Stimulated activated CD4-positive, alpha-beta T cell treated with anti-CD3 and anti-CD28 coated beads, Interleukin-2, amount 100 ng/mL, for 48 hours (primary cell): ENCODE data around the gene NUFIP1.
"Not testable (repeated sequence)": the region's sequence is repeated elsewhere in the genome, so short reads cannot be mapped to it uniquely, and the experiment has no call there.

ENCODE experiments used
- DNase-seq, 2 donors: peaks; one replicate each; pipeline ENCODE4 v3.0.0-alpha.2; 2020

The NUFIP1 gene

DNA sequence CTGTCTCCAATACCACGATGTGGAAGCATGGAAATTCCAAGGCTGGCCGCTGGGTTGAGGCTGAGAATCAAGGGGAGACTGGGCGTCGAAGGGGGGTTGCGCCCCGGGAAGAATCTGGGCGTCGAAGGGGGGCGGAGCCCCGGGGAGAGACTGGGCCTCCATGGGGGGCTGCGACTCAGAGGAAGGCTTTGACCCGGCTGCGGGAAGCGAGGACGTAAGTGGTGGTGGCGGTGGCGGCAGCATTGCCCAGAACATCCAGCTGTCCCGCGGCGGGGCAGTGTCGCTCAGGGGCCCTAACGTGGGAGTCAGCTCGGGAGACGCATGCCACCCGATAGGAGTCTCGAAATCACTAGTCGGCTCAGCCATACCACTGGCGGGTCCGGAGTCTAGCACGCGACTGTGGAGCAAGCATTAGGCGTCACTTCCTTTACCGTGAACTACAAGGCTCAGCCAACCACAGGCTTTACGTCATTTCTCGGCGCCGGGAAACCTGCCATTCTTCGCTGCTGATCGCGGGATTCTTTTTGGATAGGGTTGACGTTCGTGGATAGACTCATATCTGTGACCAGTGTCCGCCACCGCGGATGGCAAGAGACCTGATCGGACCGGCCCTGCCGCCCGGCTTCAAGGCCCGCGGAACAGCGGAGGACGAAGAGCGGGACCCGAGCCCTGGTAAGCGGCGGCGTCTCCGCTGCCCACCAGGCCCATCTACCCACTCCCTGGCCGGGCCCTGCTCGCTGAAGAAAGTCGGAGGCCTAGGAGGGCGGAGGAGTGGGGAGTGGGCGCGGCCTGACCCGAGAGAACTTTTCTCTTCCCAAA is at the start of gene NUFIP1, which contains the start of gene GPALPP1:
TSS of gene NUFIP1 (minus strand) at position 401 of the 819 bp plus-strand sequence. CDS start at position 366, 35 bp downstream.
TSS of gene GPALPP1 (plus strand) at position 468 of the 819 bp plus-strand sequence. CDS start at position 585, 117 bp downstream.
- peak; percentile 89 for DNase-seq

GRCh38 chr13:45036206-45036605 is 46.9 kb upstream of the NUFIP1 start:
- DNase-seq = no peak

DNA sequence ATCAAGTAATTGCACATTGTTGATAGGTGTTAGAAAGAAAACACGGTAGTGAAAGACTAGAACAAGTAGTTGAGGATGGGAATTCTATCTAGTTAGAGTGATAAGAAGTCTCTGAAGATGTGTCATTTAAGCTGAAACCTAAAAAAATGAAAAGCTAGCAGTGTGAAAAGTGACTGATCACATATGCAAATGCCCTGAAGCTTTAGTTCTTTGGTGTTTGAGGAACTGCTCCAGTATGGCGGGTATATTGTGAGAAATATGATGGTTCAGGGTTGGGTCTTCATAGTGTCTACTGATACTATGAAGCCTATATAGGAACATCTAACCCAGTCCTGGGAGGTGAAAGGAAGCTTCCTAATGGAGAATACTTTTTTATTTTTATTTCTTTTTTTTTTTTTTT is 45.1 kb upstream of the NUFIP1 start:
- DNase-seq = no peak

DNA sequence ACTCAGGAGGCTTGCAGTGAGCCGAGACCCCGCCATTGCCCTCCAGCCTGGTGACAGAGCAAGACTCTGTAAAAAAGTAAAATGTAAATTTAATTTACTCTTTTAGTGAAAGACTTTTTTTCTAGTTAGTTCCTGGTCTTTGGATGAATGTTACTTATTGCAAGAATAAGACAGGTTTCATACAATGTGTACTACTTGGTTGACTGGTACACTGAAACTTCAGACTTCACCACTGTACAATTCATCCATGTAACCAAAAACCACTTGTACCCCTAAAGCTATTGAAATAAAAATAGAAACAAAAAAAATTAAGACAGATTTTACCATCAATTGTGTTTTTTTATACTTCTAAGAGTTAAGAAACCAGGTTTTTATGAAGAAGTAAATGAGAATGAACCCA is 35.6 kb upstream of the NUFIP1 start:
- no peak for DNase-seq

DNA sequence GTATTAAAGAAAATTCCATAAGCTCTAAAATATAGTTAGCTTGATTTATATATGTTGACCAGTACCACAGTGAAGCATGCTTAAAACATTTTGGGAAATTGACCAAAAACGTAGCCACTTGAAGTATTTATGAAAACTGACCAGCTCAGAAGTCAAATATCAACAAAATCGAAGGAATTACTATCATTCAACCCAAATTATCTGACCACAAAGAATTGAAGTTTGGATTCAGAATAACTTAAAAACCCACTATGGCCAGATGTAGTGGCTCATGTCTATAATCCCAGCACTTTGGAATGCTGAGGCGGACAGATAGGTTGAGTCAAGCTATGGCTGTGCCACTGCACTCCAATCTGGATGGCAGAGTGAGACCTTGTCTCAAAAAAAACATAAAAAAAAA is 32.0 kb upstream of the NUFIP1 start:
- DNase-seq = no peak

DNA sequence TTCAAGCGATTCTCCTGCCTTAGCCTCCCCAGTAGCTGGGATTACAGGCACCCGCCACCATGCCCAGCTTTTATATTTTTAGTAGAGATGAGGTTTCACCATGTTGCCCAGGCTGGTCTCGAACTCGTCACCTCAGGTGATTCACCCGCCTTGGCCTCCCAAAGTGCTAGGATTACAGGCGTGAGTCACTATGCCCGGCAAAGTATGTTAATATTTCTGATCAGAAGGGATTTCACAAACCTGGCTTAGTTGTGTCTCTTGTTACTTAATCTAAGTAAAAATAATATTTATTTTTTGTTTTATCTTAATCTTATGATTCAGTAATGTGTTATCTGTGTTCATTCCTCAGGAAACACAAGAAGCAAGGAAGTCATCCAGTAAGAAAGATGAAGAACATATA is 30.7 kb upstream of the NUFIP1 start:
- DNase-seq = not testable (repeated sequence)

DNA sequence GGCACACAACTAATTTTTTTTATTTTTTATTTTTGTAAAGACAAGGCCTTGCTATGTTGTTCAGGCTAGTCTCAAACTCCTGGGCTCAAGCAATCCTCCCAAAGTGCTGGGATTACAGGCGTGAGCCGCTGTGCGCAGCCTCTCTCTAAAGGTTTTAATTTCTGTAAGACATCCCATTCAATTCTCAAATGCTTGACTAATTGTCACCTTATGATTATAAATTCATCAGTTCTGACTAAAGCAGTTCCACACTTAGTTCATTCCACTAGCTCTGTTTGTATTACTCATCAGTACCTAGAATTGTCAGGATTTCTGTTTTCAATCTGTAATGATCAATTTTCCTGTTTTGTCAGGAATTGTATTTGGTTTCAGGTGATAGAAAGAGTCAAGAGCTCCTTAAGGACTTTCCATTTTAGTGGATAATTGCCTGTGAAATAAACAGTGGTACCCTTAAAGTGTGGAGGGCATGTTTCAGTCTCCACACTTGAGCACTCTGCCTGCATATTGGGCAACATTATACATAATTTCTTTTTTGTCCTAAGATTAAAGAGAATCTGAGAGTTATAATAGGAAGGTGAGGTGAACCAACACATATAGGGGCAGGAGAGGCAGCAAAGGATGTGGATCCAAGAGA is 27.6 kb upstream of the NUFIP1 start:
- no peak for DNase-seq

DNA sequence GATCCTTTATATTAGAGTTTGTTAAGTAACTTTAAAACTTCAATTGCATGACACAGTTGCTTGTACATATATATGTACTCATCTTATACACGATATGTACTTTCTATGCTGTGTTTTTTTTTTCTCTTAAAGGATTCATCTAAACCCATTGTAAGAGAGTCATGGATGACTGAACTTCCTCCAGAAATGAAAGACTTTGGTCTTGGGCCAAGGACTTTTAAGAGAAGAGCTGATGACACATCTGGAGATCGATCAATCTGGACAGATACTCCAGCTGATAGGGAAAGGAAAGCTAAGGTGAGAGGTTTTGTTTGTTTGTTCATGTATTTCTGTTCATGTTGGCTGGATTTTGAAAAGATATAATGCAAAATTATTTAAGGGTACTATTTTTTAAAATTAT is 26.0 kb upstream of the NUFIP1 start:
- DNase-seq = no peak

GRCh38 chr13:45011198-45011597 is 21.9 kb upstream of the NUFIP1 start:
- DNase-seq = no peak

DNA sequence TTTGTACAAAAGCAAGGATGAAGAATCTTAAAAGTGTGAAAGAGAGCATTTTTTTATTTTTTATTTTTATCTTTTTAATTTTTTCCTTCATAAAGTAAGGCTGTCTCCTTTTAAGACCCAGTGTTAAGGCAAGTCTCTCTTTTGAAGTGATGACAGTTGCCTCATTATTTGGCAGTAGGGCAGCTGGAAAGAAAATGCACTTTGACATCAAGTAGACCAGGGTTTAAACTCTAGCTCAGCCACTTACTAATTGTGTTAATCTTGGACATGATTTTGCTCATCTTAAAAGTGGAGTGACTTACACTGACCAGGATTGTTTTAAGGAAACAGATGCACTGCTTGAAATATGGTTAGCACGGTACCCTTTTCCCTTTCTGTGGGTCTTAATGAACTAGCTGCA is 18.6 kb upstream of the NUFIP1 start:
- no peak for DNase-seq

DNA sequence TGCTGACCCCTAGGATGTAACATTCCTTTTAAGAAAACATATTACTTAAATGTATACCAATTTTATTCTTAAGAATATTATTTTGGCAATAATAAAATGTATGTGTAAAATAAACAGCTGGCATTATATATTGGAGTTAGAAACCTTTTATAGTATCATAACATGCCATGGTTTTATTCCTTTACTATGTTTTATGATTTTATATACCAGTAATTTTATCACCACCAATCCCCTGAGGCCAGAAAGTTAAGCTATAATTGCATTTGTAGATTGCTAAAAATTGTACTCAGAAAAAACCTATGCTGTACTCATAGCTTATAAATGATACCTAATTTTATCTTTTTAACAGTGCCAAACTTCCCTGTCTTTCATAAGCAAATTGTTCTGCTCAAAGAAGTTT is 18.0 kb upstream of the NUFIP1 start:
- no peak for DNase-seq

DNA sequence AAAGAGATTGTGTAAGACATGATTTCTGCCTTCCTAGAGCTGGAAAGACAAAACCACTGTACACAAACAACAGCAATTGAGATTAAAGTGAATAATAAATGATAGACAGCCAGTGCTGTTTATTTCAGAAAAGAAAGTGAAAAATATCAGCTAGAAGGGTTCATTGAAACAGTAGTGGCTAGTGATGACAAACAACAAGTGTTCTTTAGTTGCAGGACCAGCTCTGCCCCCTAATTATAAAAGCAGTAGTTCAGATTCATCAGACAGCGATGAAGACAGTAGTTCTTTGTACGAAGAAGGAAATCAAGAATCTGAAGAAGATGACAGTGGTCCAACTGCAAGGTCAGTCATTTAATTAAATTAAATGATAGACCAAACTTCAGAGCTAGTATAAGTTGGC is 14.8 kb upstream of the NUFIP1 start:
- no peak for DNase-seq

DNA sequence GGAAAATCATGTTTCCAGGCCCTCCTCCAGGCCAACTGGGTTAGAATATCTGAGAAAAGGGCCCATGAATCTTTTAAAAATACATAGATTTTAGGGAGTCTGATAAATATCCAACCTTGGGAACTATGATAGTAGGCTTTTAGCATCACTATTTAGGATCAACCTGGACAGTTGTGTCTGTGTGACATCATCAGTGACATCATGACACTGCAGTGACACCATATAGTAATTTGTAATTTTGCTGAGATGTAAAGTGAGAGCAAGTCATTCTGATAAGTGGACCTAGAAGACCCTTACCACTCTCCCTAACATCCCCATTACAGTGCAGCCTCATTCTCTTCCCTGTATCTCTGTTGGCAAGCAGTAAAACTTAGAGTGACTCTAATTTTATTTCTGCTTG is 14.1 kb upstream of the NUFIP1 start:
- DNase-seq = no peak

- no peak for DNase-seq
Measured at GRCh38 chr13:44989941-44990340, 670 bp upstream of the NUFIP1 start.

- DNase-seq = no peak
Measured at GRCh38 chr13:44978328-44978727, 10.9 kb downstream of the NUFIP1 start.

DNA sequence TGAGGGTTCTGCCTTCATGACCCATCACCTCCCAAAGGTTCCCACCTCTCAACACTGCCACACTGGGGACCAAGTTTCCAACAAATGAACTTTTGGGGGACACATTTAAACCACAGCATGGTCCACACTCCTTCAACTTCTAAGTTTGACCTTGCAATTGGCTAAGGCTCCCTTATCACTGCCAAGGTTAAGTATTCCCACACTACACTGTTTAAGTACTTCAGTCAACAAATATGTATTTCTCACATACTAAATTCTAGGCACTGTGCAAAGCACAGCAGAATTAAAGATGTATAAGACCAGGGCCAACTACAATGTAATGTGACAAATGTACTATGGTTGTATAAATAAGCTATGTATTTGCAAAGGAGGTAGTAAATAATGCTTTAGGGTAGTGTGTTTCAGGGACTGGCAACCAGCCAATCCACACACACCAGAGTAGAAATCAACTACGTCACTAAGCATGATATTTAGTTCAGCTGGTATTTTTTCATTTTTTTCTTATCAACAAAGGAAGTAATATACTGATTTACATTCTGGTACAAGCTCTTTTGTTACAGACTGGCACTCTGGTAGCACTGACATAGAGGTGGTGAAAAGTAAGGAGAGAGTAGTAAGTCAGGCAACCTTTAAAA is 12.2 kb downstream of the NUFIP1 start:
- no peak for DNase-seq

DNA sequence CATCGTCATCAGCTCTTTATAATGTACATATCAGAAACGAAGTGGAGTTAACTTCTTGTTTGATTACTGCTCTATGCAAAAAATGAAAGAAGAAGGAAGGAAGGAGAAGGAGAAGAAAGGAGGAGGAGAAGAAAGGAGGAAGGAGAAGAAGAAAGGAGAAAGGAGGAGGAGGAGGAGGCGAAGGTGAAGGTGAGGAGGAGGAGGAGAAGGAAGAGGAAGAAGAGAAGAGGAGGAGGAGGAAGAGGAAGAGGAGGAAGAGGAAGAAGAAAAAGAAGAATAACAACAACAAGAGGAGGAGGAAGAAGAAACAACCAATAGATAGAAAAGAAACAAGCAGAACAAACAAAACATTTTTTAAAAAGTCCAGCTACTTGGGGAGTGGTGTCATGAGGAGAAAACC is 13.1 kb downstream of the NUFIP1 start:
- no peak for DNase-seq

DNA sequence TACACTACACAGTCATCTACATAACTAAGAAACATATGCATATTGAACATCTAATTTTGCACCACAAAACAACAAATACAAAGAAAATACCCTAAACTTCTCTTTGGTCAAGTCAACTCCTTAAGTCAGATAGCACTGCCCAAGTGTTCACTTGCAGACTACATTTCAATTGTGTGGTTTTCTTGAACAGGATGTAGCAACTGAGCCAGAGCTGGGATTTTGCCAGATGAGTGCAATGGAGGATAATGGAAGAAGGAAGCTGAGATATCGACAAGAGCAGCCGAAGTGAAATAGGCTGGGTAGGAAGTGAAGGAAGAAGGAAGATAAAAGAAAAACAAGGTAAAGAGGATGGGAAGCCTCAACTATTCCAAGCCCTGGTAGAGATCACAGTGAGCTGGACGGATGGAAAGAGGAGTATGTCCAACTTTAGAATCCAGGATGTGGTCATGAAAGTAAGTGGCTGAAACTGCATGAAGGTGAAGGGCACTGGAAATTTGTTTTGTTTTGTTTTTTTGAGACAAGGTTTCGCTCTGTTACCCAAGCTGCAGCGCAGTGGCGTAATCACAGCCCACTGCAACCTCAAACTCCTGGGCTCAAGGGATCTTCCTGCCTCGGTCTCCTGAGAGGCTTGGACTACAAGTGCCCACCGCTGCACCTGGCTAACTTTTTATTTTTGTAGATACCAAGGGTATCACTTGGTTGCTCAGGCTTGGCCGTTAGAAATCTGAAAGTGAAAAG is 15.0 kb downstream of the NUFIP1 start:
- no peak for DNase-seq

GRCh38 chr13:44972956-44973581 is 16.2 kb downstream of the NUFIP1 start:
- no peak for DNase-seq

DNA sequence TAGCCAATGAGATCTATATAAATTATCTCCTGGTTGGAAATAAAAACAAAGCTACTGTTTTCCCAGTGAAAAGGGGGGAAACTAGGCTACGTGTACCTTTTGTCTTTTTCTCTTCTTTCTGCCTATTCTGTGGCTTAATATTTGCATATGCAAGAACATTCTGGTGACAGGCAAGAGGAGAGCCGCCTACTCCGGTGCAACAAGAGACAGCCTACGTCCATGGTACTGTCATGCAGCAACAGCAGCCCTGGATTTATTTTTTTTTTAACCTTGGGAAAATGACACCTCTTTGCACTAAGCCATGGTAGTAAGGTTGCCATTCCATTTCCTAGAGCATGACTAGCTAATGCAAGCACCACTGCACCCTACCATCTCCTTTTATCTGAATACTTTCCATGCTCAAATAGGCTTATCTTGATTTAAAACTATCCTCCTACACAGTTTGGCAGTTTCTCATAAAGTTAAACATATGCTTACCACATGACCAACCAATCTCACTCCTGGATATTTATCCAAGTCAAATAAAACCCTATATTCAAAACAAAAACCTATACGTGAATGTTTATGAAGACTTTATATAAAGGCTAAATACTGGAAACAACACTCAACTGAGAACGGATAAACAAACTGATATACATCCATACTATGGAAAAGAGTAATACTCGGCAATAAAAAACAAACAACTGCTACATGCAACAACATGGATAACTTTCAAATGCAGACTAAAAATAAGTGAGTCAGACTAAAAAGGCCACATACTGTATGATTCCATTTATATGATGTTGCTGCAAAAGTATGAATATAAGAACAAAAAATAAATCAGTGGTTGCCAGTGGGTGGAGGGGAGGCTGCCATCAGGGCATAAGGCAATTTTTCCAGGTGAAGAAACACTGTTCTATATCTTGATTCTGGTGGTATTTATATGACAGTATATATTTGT is 17.3 kb downstream of the NUFIP1 start:
- DNase-seq = no peak
